ENCODE results near the gene RBFOX1.

RBFOX1 gene

DNA sequence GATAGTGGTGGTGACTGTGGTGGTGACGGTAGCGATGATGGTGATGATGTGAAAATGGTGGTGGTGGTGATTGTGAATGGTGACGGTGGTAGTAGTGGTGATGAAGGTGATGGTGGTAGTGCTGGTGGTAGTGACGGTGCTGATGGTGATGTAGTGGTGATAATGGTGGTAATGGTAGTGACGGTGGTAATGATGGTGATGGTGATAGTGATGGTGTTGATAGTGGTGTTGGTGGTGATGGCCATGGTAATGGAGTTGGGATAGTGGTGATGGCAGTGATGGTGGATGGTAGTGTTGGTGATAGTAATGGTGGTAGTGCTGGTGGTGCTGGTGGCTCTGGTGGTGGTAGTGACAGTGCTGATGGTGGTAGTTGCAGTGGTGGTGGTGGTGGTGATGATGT lies 14.7 kb upstream of the RBFOX1 start:
- Histone ChIP-seq H3K27ac (no peak overlapping the region), H3K4me3 (no peak overlapping the region)
- no peak for DNase-seq (ENCODE audit: low spot score)
- TF ChIP-seq, protein P1, sequence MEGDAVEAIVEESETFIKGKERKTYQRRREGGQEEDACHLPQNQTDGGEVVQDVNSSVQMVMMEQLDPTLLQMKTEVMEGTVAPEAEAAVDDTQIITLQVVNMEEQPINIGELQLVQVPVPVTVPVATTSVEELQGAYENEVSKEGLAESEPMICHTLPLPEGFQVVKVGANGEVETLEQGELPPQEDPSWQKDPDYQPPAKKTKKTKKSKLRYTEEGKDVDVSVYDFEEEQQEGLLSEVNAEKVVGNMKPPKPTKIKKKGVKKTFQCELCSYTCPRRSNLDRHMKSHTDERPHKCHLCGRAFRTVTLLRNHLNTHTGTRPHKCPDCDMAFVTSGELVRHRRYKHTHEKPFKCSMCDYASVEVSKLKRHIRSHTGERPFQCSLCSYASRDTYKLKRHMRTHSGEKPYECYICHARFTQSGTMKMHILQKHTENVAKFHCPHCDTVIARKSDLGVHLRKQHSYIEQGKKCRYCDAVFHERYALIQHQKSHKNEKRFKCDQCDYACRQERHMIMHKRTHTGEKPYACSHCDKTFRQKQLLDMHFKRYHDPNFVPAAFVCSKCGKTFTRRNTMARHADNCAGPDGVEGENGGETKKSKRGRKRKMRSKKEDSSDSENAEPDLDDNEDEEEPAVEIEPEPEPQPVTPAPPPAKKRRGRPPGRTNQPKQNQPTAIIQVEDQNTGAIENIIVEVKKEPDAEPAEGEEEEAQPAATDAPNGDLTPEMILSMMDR (IDR thresholded peaks at IDR 0.05) = no peak

DNA sequence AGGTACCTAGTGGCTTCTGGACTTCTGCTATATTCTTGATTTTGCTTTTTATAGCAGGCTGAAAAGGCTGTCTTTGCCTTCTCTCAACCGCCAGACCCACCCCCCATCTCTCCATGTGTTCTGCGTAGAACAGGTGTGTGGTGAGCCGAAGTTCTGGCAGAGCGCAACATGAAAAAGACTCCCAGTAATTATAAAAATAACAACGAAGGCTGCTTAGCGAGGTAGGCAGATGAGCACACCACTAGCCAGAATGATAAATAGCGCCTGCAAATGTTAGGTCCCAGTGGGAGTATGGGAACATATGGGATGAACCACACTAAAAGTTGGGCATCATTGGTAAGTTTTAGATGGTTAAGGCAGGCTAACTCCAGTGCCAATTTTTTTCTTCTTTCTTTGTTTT lies 14.0 kb upstream of the RBFOX1 start:
- TF ChIP-seq, protein P1 (IDR thresholded peaks at IDR 0.05) = no peak
- H3K4me3 ChIP-seq = no peak overlapping the region
- no peak overlapping the region for H3K27ac ChIP-seq
- no peak for DNase-seq (ENCODE audit: low spot score)

DNA sequence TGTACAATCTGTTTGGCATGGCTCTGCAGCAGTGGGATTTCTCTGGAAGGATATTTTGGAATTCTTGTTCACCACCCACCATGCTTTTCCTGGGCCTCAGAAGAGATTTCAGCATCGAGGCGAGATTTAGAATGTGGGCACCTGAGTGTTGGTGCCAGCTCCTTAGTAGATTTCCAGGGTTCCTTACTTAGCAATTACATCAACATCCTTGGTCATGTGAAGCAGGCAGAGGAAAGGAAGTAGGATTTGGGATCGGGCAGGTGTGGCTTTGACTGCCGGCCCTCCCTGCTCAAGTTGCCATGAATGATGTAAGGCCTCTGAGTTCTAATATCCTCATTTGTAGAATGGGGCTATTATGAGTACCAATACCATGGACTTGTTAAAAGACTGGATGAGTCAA lies 13.1 kb upstream of the RBFOX1 start:
- TF ChIP-seq, protein P1 (IDR thresholded peaks at IDR 0.05) = no peak
- Histone ChIP-seq H3K27ac (no peak overlapping the region), H3K4me3 (no peak overlapping the region)
- DNase-seq (ENCODE audit: low spot score) = no peak

DNA sequence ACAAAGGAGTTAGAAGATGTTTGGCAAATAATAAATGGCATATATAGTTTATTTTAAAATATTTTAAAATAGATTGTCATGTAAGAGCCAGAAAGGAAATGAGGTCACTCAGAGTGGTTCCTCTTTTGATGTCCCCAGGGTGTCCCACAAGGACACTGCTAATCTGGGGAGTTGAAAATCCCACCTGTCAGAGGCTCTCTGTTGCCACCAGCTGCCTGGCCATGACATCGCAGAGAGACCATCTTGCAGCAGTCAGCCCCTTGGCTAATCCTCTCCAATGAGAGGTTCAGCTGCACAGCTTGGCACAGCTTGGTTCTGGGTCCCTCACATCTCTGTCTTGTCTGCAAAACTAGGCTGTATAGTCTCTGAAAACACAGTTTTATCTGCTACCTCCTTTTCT lies 11.0 kb upstream of the RBFOX1 start:
- no peak for DNase-seq (ENCODE audit: low spot score)
- no peak overlapping the region for H3K27ac ChIP-seq
- TF ChIP-seq, protein P1 (IDR thresholded peaks at IDR 0.05) = no peak
- no peak overlapping the region for H3K4me3 ChIP-seq

DNA sequence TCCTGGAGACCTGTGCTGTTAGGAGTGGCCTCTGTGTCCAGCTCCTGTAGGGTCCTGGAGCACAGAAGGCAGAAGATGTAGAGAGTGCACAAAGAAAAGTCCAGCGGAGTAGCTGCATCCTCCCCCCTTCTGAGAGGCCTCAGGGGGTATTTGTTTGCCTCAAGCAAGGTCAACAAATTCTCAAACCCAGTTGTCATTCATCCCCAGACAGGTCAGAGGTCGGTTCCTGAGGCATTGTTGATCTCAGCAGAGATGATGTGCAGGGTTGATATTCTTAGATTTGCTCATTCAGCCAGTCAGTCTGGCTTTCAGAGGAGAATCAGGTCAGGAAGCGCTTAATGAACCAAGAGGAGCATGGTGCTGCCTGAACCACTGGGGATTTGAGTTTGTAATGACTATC lies 8.3 kb upstream of the RBFOX1 start:
- Histone ChIP-seq H3K4me3 (no peak overlapping the region), H3K27ac (no peak overlapping the region)
- TF ChIP-seq, protein P1 (IDR thresholded peaks at IDR 0.05) = no peak
- no peak for DNase-seq (ENCODE audit: low spot score)

DNA sequence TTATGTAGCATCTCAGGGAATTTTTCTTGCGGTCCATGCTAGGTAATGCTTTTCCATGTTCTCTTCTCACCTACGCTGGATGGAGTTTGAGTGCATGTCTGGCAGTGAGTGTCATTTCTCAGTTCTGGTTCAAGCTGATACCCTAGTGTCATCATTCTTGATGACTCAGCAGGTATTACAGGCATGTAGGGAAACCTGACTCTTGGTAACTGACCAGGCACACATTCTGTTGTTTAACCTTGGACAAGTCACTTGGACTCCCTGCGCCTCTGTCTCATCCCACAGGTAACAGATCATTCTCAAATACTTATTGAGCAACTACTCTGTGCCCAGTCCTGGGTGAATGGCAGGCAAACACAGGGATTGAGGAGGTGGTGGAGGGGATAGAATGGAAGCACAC lies 6.8 kb upstream of the RBFOX1 start:
- TF ChIP-seq, protein P1 (IDR thresholded peaks at IDR 0.05) = no peak
- no peak overlapping the region for H3K4me3 ChIP-seq
- DNase-seq (ENCODE audit: low spot score) = no peak
- H3K27ac ChIP-seq = no peak overlapping the region

DNA sequence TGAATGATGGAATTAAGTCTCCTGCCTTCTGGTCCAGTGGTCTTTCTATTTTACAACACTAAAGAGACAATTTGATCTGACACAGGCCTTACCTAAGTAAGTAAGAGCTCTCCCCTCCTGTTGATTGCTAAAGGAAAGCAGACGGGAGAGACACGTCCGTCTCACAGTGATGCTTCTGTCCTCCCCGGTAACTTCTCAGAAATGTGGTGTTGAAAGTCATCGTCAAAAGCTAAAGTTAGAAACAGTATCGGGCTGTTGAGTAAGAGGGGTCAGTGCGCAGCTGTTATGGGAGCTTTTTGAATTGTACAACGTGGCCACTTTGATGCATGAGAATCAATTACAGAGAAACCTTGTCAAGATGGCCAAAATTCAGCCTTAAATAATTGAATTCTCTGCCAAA lies 1.9 kb upstream of the RBFOX1 start:
- TF ChIP-seq, protein P1 (IDR thresholded peaks at IDR 0.05) = no peak
- H3K4me3 ChIP-seq = no peak overlapping the region
- H3K27ac ChIP-seq = no peak overlapping the region
- DNase-seq (ENCODE audit: low spot score) = no peak
